Esophagus squamous epithelium (tissue), 5 donors: ENCODE data around the gene MTHFR. TPM values are rescaled to one million over a fixed set of nuclear protein-coding genes. Genes with fewer than 3 reads are reported as not detected.

Experiments used
- DNase-seq: peaks from one replicate; lab custom pipeline; 2025; lab: John Stamatoyannopoulos, UW
- H3K27ac ChIP-seq, 4 donors: fragments of 200-600 bp; sonication (generic); one replicate each; pipeline ENCODE4 v1.5.1; 2016 to 2019; ENCODE audit warnings: mild to moderate bottlenecking in 1 of 4
- H3K27me3 ChIP-seq, 4 donors: fragments of 200-600 bp; sonication (generic); 1 replicate in 3 of 4; 2 replicates in 1 of 4; pipeline versions ENCODE4 v1.5.1 to v1.6.0; 2017 to 2021; ENCODE audit warnings: antibody characterized with exemption in 1 of 4
- H3K36me3 ChIP-seq, 3 donors: fragments of 200-600 bp; sonication (generic); one replicate each; pipeline ENCODE4 v1.5.1; 2016 to 2019
- H3K4me1 ChIP-seq, 3 donors: fragments of 200-600 bp; sonication (generic); one replicate each; pipeline ENCODE4 v1.5.1; 2017 to 2019
- H3K4me3 ChIP-seq, 4 donors: fragments of 200-600 bp; sonication (generic); 1 replicate in 3 of 4; 2 replicates in 1 of 4; pipeline ENCODE4 v1.5.1; 2016 to 2019; ENCODE audit warnings: mild to moderate bottlenecking in 2 of 4, moderate library complexity in 1 of 4
- H3K9me3 ChIP-seq, 3 donors: fragments of 200-600 bp; sonication (generic); one replicate each; pipeline ENCODE4 v1.5.1; 2016 to 2019
- POLR2A ChIP-seq, 4 donors: fragments of 450-650 bp; IDR thresholded peaks; one replicate each; pipeline ENCODE4 v1.6.1; 2017; ENCODE audit warnings: antibody characterized with exemption in 4 of 4, mild to moderate bottlenecking in 4 of 4, moderate library complexity in 3 of 4
- WGBS, 2 donors: methylation state at CpG; one replicate each; pipeline ENCODE4 v1.1.5; 2018; 5-methylcytosine and 5-hydroxymethylcytosine counted together
- intact Hi-C: fragments of 100-400 bp; cut with DNase I; formaldehyde crosslinking; loops from one replicate; pipeline ENCODE4 v1.15.0; 2022
- total RNA-seq, 4 donors: library from RNA; depleted of rRNA; stranded (reverse); fragments of >200 nt; gene quantifications; one replicate each; pipeline ENCODE4 v1.1.0, GENCODE V29; 2016
- TF ChIP-seq, protein P1 (sequence below), 6 experiments: fragments of 450-650 bp in 4 of 6; fragments of 200-600 bp in 2 of 6; sonication (generic) in 2 of 6; IDR thresholded peaks; one replicate each; pipeline ENCODE4 v1.5.1; 2016 to 2019; ENCODE audit warnings: antibody characterized with exemption in 6 of 6, mild to moderate bottlenecking in 4 of 6, moderate library complexity in 4 of 6
- donor health status: DM: yes; HTN: yes; CAD: no.

The MTHFR gene
- total RNA-seq, 4 donors from 2014 or later = 15.6 to 30.1 (median 25.4) TPM

DNA sequence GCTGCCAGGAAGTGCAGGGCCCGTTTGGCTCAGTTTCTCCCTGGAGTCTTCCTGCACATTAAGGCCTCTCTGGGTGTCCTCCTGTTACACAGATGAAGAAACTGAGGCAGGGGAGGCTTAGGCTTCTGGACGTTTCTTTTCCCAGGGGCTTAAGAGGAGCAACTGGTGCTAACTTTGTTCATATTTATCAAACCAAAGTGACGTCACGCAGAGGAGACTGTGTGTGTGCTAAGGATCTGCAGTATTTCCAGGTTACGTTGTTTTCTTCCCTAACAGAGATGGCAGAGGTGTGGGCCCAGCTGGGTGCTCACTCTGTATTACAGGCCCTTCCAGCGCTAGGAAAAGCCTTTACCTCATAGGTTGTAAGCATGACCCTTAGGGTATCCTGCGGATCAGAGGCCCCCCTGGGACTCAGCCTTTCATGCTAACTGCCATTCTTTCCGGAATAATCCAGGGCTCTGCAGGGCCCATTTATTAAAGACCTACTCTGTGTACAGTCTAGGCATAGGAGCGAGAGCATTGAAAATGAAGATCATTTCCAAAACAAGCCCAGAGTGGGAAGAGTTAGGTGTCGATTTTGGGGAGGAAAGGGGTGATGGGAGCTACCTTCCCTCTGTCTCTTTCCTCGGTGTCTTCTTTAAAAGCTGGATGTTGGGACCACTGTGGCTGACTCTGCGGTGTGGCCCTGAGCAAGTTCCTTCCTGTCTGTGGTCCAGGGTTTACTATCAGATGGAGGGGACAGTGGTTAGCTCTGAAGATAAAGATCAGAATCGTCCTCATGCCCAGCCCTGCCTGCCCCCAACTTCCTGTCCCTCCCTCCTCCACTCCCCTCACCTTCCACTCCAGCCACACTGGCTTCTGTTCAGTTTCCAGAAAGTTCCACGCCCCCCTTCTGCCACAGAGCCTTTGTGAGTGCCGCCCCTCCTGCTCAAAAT, 65.2 kb downstream of the MTHFR start:
- H3K4me3 ChIP-seq = no peak overlapping the region
- no peaks in the 10 kb centered on the region for H3K27me3 ChIP-seq
- no peaks in the 10 kb centered on the region for H3K9me3 ChIP-seq
- peaks cover 0 to 7% (median 2%) of the 10 kb centered on the region in 3 donors for H3K36me3 ChIP-seq
- intact Hi-C loops = no loop called here
- 66 to 69% methylated on average over 12 to 15 of the region's 15 CpGs for WGBS, 2 donors
- DNase-seq = no peak
- peaks cover 9 to 71% (median 23%) of the 10 kb centered on the region in 3 donors for H3K4me1 ChIP-seq
- no peak overlapping the region for H3K27ac ChIP-seq
- no peak for TF ChIP-seq POLR2A (IDR thresholded peaks at IDR 0.05)
- TF ChIP-seq, protein P1, sequence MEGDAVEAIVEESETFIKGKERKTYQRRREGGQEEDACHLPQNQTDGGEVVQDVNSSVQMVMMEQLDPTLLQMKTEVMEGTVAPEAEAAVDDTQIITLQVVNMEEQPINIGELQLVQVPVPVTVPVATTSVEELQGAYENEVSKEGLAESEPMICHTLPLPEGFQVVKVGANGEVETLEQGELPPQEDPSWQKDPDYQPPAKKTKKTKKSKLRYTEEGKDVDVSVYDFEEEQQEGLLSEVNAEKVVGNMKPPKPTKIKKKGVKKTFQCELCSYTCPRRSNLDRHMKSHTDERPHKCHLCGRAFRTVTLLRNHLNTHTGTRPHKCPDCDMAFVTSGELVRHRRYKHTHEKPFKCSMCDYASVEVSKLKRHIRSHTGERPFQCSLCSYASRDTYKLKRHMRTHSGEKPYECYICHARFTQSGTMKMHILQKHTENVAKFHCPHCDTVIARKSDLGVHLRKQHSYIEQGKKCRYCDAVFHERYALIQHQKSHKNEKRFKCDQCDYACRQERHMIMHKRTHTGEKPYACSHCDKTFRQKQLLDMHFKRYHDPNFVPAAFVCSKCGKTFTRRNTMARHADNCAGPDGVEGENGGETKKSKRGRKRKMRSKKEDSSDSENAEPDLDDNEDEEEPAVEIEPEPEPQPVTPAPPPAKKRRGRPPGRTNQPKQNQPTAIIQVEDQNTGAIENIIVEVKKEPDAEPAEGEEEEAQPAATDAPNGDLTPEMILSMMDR (IDR thresholded peaks at IDR 0.05) = no peak

DNA sequence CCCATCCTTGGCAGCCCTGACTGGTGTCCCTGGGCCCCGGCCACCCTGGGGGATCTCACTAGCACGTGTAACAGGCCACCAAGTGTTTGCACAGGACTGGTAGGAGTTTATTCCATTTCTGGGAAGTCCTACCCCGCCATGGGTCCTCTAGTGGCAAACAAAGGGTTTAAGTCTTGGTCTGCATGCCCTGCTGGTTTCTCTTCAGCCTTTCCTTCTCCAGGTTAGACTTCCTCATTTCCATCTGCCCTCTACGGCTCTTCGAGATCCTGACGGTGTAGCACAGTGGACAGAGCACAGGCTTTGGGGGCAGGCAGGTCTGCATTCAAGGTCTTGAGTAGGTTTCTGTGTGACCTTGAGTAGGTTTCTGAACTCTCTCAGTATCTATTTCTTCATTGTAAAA, 67.0 kb downstream of the MTHFR start:
- peaks cover 9 to 76% (median 27%) of the 10 kb centered on the region in 3 donors for H3K4me1 ChIP-seq
- no peak for TF ChIP-seq POLR2A (IDR thresholded peaks at IDR 0.05)
- TF ChIP-seq, protein P1 (IDR thresholded peaks at IDR 0.05) = no peak

DNA sequence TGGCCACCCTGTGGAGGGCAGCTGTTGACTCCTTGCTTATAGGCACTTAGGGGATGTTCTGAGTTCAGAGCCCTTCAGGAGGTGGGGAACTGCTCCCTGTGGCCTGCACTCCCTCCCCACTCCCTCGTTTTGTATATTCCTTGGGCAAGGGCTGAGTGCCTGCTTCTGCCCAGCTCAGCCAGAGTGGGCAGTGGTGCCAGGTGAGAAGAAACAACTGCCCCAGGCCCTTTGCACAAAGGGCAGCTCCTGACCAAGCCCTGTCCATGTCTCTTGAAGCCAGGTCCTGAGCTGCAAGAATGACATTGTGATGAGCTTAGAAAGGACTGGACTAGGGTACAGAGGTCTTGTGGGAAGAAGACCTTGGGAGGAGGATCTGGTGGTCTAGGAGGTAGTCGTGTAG, 67.7 kb downstream of the MTHFR start:
- intact Hi-C loops = no loop called here
- DNase-seq = no peak
- 70 to 73% methylated on average over 2 of the region's 2 CpGs for WGBS, 2 donors
- Histone ChIP-seq H3K36me3 (no peaks in the 10 kb centered on the region), H3K4me3 (no peak overlapping the region), H3K9me3 (no peaks in the 10 kb centered on the region), H3K27ac (peak overlapping the region in 2 of 4 donors; percentile 90 to 98), H3K27me3 (no peaks in the 10 kb centered on the region), H3K4me1 (peaks cover 9 to 81% (median 28%) of the 10 kb centered on the region in 3 donors)
- TF ChIP-seq, protein P1 (IDR thresholded peaks at IDR 0.05) = no peak
- no peak for TF ChIP-seq POLR2A (IDR thresholded peaks at IDR 0.05)

More for the DNA sequence above, 67.0 kb downstream of the MTHFR start:
- no peaks in the 10 kb centered on the region for H3K9me3 ChIP-seq
- peak overlapping the region in 1 of 4 donors; percentile 3 for H3K27ac ChIP-seq
- WGBS, 2 donors = 78 to 79% methylated on average over 5 to 6 of the region's 6 CpGs
- intact Hi-C loops = no loop called here
- H3K27me3 ChIP-seq = no peaks in the 10 kb centered on the region
- no peaks in the 10 kb centered on the region for H3K36me3 ChIP-seq
- DNase-seq = no peak
- no peak overlapping the region for H3K4me3 ChIP-seq

DNA sequence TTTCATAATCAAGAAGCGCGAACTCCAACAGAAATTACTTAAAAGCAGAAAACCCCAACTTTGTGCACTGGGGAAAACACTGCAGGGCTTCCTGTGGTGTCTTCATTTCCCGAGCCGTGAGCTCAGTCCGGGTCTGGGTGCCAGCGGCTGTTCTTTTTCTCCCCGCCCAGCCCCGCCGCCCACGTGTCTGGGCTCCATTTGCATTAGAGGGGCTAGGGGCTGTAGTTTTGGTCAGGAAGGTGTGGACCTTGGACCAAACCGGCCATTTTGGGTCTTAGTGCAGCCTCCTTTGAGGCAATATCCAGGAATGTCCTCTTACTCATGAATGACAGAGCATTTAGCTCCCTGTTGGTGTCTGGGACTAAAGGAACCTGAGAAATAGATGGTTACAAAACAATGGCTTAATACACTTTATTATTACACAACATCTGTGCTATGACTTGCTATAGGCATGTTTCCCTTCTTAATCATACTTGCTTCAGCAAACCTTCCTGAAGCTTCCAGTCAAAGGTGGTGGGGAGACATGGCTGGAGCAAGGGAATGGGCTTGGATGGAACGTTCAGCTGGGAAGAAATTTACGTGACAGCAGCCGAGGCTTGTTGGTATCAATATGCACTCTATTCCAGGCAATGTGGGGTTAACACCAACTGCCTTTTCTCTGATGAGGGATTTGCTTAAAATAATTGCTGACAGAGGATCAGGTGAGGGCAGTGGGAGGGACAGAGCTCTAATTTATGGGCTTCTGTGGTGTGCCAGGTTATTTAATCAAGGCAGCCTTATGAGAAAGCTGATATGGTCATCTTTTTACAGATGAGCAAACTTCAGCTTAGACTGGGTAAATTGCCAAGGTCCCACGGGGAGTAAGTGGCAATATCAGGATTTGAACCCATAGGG, 68.8 kb downstream of the MTHFR start:
- TF ChIP-seq, protein P1 (IDR thresholded peaks at IDR 0.05) = no peak
- peak in 2 of 4 donors; percentile 9 to 48 for TF ChIP-seq POLR2A (IDR thresholded peaks at IDR 0.05)
- Histone ChIP-seq H3K4me3 (peak overlapping the region; percentile 67 to 94 (median 80)), H3K27me3 (no peaks in the 10 kb centered on the region), H3K4me1 (peaks cover 20 to 83% (median 39%) of the 10 kb centered on the region in 3 donors), H3K27ac (peak overlapping the region; percentile 90 to 98 (median 92)), H3K9me3 (no peaks in the 10 kb centered on the region), H3K36me3 (no peaks in the 10 kb centered on the region)
- intact Hi-C loops = no loop called here
- no peak for DNase-seq
- WGBS, 2 donors = 7 to 18% methylated on average over 9 to 15 of the region's 15 CpGs
